Measurements from ENCODE around the gene SPATA31A6.
"Not testable (repeated sequence)": the region's sequence is repeated elsewhere in the genome, so short reads cannot be mapped to it uniquely, and the experiment has no call there.

Gene SPATA31A6

GRCh38 chr9:42183359-42183758 is at the start of gene SPATA31A6:
TSS of gene SPATA31A6 (plus strand) at chr9:42183659. CDS start at chr9:42183688, 29 bp downstream.
- DNase-seq, result not testable (repeated sequence)

- DNase-seq, result not testable (repeated sequence)
Measured at GRCh38 chr9:42160299-42160698, 23.2 kb upstream of the SPATA31A6 start.

- DNase-seq, result not testable (repeated sequence)
Measured at GRCh38 chr9:42219861-42220260, 36.4 kb downstream of the SPATA31A6 start.

- DNase-seq, result not testable (repeated sequence)
Measured at GRCh38 chr9:42223230-42223629, 39.8 kb downstream of the SPATA31A6 start.

- DNase-seq, result not testable (repeated sequence)
Measured at GRCh38 chr9:42233031-42233430, 49.6 kb downstream of the SPATA31A6 start.

- not testable (repeated sequence) for DNase-seq
Measured at GRCh38 chr9:42234610-42235009, 51.2 kb downstream of the SPATA31A6 start.

GRCh38 chr9:42235352-42235991 is 52.0 kb downstream of the SPATA31A6 start:
- not testable (repeated sequence) for DNase-seq

- DNase-seq, result not testable (repeated sequence)
Measured at GRCh38 chr9:42236097-42236496, 52.6 kb downstream of the SPATA31A6 start.

GRCh38 chr9:42237381-42237780 is 53.9 kb downstream of the SPATA31A6 start:
- not testable (repeated sequence) for DNase-seq

- not testable (repeated sequence) for DNase-seq
Measured at GRCh38 chr9:42238862-42239261, 55.4 kb downstream of the SPATA31A6 start.
